Fibroblast of pulmonary artery (primary cell): ENCODE measurements around the gene CCDC74A.
"Not testable (repeated sequence)": the region's sequence is repeated elsewhere in the genome, so short reads cannot be mapped to it uniquely, and the experiment has no call there.

Experiments used
- DNase-seq: peaks from one replicate; pipeline ENCODE4 v3.0.0-alpha.2; 2010; ENCODE audit warnings: low read depth
- H3K4me3 ChIP-seq: replicated peaks from 2 replicates; pipeline ENCODE4 v1.5.1; 2011; ENCODE audit warnings: low read depth, mild to moderate bottlenecking, control low read depth, low read length, moderate library complexity
- CTCF ChIP-seq: IDR thresholded peaks from 2 replicates; pipeline ENCODE4 v1.5.1; 2011; ENCODE audit warnings: mild to moderate bottlenecking, control low read depth, low read length, inconsistent platforms; ENCODE audit errors: missing control alignments

The CCDC74A gene

GRCh38 chr2:131556998-131557397 is 29.3 kb downstream of the CCDC74A start:
- no peak for TF ChIP-seq CTCF
- H3K4me3 ChIP-seq = no peak overlapping the region
- no peak for DNase-seq

GRCh38 chr2:131557558-131558321 is 30.1 kb downstream of the CCDC74A start:
- no peak overlapping the region for H3K4me3 ChIP-seq
- DNase-seq = no peak
- TF ChIP-seq CTCF = no peak

- no peak for DNase-seq
- TF ChIP-seq CTCF = no peak
- H3K4me3 ChIP-seq = no peak overlapping the region
Measured at GRCh38 chr2:131566371-131566770, 38.7 kb downstream of the CCDC74A start.

GRCh38 chr2:131567891-131568290 is 40.2 kb downstream of the CCDC74A start:
- no peak overlapping the region for H3K4me3 ChIP-seq
- no peak for DNase-seq
- TF ChIP-seq CTCF = no peak

GRCh38 chr2:131568401-131568800 is 40.7 kb downstream of the CCDC74A start:
- H3K4me3 ChIP-seq, DNase-seq: not testable (repeated sequence)

- no peak for DNase-seq
- no peak overlapping the region for H3K4me3 ChIP-seq
- no peak for TF ChIP-seq CTCF
Measured at GRCh38 chr2:131572175-131572574, 44.5 kb downstream of the CCDC74A start.

GRCh38 chr2:131577812-131578211 is 50.1 kb downstream of the CCDC74A start:
- no peak for DNase-seq
- no peak for TF ChIP-seq CTCF
- no peak overlapping the region for H3K4me3 ChIP-seq
